HG03342 (cell line): ENCODE data around the gene MGAM2.

Source experiments
- ATAC-seq: cut with Tn5 transposase; IDR thresholded peaks from one replicate; pipeline ENCODE4 v1.9.1; 2021; ENCODE audit warnings: mild to moderate bottlenecking, moderate library complexity; ENCODE audit not compliant: unreplicated experiment

The MGAM2 gene

GRCh38 chr7:142114207-142114606, 2.7 kb downstream of the MGAM2 start:
- ATAC-seq, result no peak

GRCh38 chr7:142120524-142120923, 9.0 kb downstream of the MGAM2 start:
- ATAC-seq, result no peak

- no peak for ATAC-seq
Measured at GRCh38 chr7:142123184-142123583, 11.7 kb downstream of the MGAM2 start.

GRCh38 chr7:142125256-142125955, 13.9 kb downstream of the MGAM2 start:
- no peak for ATAC-seq

- ATAC-seq, result no peak
Measured at GRCh38 chr7:142130267-142130666, 18.7 kb downstream of the MGAM2 start.

GRCh38 chr7:142131439-142132185, 20.1 kb downstream of the MGAM2 start:
- no peak for ATAC-seq

GRCh38 chr7:142133731-142134148, 22.2 kb downstream of the MGAM2 start:
- no peak for ATAC-seq

GRCh38 chr7:142134909-142135308, 23.4 kb downstream of the MGAM2 start:
- no peak for ATAC-seq

- no peak for ATAC-seq
Measured at GRCh38 chr7:142138996-142139395, 27.5 kb downstream of the MGAM2 start.

GRCh38 chr7:142139597-142140400, 28.3 kb downstream of the MGAM2 start:
- ATAC-seq, result no peak

- ATAC-seq, result no peak
Measured at GRCh38 chr7:142140401-142140959, 29.0 kb downstream of the MGAM2 start.

- no peak for ATAC-seq
Measured at GRCh38 chr7:142142702-142143101, 31.2 kb downstream of the MGAM2 start.

- ATAC-seq, result no peak
Measured at GRCh38 chr7:142146124-142146523, 34.6 kb downstream of the MGAM2 start.

GRCh38 chr7:142150356-142150755, 38.8 kb downstream of the MGAM2 start:
- no peak for ATAC-seq

- no peak for ATAC-seq
Measured at GRCh38 chr7:142150869-142151268, 39.4 kb downstream of the MGAM2 start.

GRCh38 chr7:142152076-142152475, 40.6 kb downstream of the MGAM2 start:
- peak; percentile 62 for ATAC-seq

GRCh38 chr7:142153400-142153799, 41.9 kb downstream of the MGAM2 start:
- ATAC-seq, result no peak

GRCh38 chr7:142158736-142159496, 47.4 kb downstream of the MGAM2 start:
- no peak for ATAC-seq

- ATAC-seq, result no peak
Measured at GRCh38 chr7:142161921-142162320, 50.4 kb downstream of the MGAM2 start.

- ATAC-seq, result no peak
Measured at GRCh38 chr7:142168746-142169145, 57.2 kb downstream of the MGAM2 start.

GRCh38 chr7:142172932-142173331, 61.4 kb downstream of the MGAM2 start:
- ATAC-seq, result no peak
